Measurements from ENCODE around the gene ATP2A3.

GRCh38 chr17:3972281-3972731, 8.1 kb upstream of the ATP2A3 start:
- TF ChIP-seq CTCF (IDR thresholded peaks at IDR 0.05) (no peak), POLR2A (IDR thresholded peaks at IDR 0.05) (no peak)
